Common myeloid progenitor, CD34-positive (primary cell): ENCODE data around the gene INAVA. TPM values are rescaled to one million over a fixed set of nuclear protein-coding genes. Genes with fewer than 3 reads are reported as not detected.
A peak's percentile ranks its signal among the peaks of the same experiment; 100 is the strongest.

Experiments
- CTCF ChIA-PET: fragments of 350-600 bp; sonication (Branson Sonifier 250); formaldehyde crosslinking; loops from one replicate; lab custom pipeline; 2021; ENCODE audit warnings: antibody characterized with exemption; lab: Charles Lee
- POLR2A ChIA-PET: fragments of 350-600 bp; sonication (Branson Sonifier 250); formaldehyde crosslinking; loops from one replicate; lab custom pipeline; 2021; ENCODE audit warnings: antibody characterized with exemption; lab: Charles Lee
- DNase-seq, 3 donors: peaks; one replicate each; pipeline versions ENCODE4 v3.0.0 to v3.0.0-alpha.2; 2013
- H3K27ac ChIP-seq, 2 experiments: 1 replicate in 1 of 2; 2 replicates in 1 of 2; pipeline ENCODE4 v1.7.0; 2013; ENCODE audit warnings: inconsistent platforms in 2 of 2, low read length in 2 of 2, mild to moderate bottlenecking in 2 of 2, low read depth in 1 of 2, moderate library complexity in 1 of 2; ENCODE audit not compliant: severe bottlenecking in 2 of 2, insufficient read depth in 1 of 2, poor library complexity in 1 of 2
- H3K27me3 ChIP-seq, 5 experiments: replicated peaks in 2 of 5; 1 replicate in 3 of 5; 2 replicates in 2 of 5; pipeline versions ENCODE4 v1.6.1 to v1.7.0; 2013; ENCODE audit warnings: low read length in 4 of 5, mild to moderate bottlenecking in 2 of 5, moderate library complexity in 2 of 5, inconsistent platforms in 1 of 5; ENCODE audit not compliant: insufficient read depth in 5 of 5, control insufficient read depth in 4 of 5
- H3K36me3 ChIP-seq, 4 experiments: 1 replicate in 2 of 4; 2 replicates in 2 of 4; pipeline versions ENCODE4 v1.6.1 to v1.7.0; 2013; ENCODE audit warnings: low read length in 3 of 4, control low read depth in 1 of 4, mild to moderate bottlenecking in 1 of 4; ENCODE audit not compliant: control insufficient read depth in 4 of 4, insufficient read depth in 4 of 4
- H3K4me1 ChIP-seq, 4 experiments: 1 replicate in 3 of 4; 2 replicates in 1 of 4; pipeline versions ENCODE4 v1.6.1 to v1.7.1; 2013; ENCODE audit warnings: low read length in 3 of 4, mild to moderate bottlenecking in 3 of 4, control low read depth in 1 of 4, inconsistent platforms in 1 of 4, moderate library complexity in 1 of 4; ENCODE audit not compliant: control insufficient read depth in 4 of 4, insufficient read depth in 4 of 4; ENCODE audit errors: control extremely low read depth in 1 of 4
- H3K4me3 ChIP-seq, 7 experiments: 1 replicate in 4 of 7; 2 replicates in 3 of 7; pipeline versions ENCODE4 v1.5.1 to v1.7.0; 2013; ENCODE audit warnings: mild to moderate bottlenecking in 7 of 7, low read length in 6 of 7, moderate library complexity in 6 of 7, inconsistent platforms in 2 of 7, low read depth in 2 of 7, control low read depth in 1 of 7; ENCODE audit not compliant: insufficient read depth in 4 of 7, control insufficient read depth in 1 of 7; ENCODE audit errors: extremely low read depth in 1 of 7
- H3K9me3 ChIP-seq, 5 experiments: 1 replicate in 4 of 5; 2 replicates in 1 of 5; pipeline versions ENCODE4 v1.6.1 to v1.7.1; 2013; ENCODE audit warnings: low read length in 4 of 5, mild to moderate bottlenecking in 2 of 5, inconsistent platforms in 1 of 5, low read depth in 1 of 5, moderate library complexity in 1 of 5; ENCODE audit not compliant: control insufficient read depth in 4 of 5, insufficient read depth in 2 of 5; ENCODE audit errors: control extremely low read depth in 1 of 5
- WGBS: methylation state at CpG from one replicate; pipeline ENCODE4 v1.1.5; 2013; ENCODE audit not compliant: insufficient coverage; 5-methylcytosine and 5-hydroxymethylcytosine counted together
- polyA plus RNA-seq: library from polyadenylated mRNA; unstranded; fragments of 120-200 nt; gene quantifications from one replicate; pipeline ENCODE4 v1.2.1, GENCODE V29; 2013

INAVA gene
- polyA plus RNA-seq = 0.16 TPM

- POLR2A ChIA-PET = no interaction called here
- no peaks in the 10 kb centered on the region for H3K9me3 ChIP-seq
- H3K36me3 ChIP-seq = no peaks in the 10 kb centered on the region
- H3K4me3 ChIP-seq = no peak within 1 kb of the TSS
- H3K4me1 ChIP-seq = peaks cover 0 to 49% (median 23%) of the 10 kb centered on the region in 4 experiments
- CTCF ChIA-PET = interaction anchor here (1.2 kb wide), 1 partner anchor 11 kb away, joined by 3 read pairs; no protein-coding TSS in a partner anchor
- no peak for DNase-seq
- 100% methylated on average over 10 of the region's 15 CpGs for WGBS
- H3K27me3 ChIP-seq = peaks cover 0 to 50% (median 30%) of the 10 kb centered on the region in 5 experiments
- H3K27ac ChIP-seq = no peak within 1 kb of the TSS
These were observed at the start of gene INAVA for GRCh38 chr1:200894712-200895442. Gene INAVA (plus strand): TSS chr1:200894900. CDS start chr1:200898401, 3,501 bp downstream.

GRCh38 chr1:200845360-200845759 lies 49.3 kb upstream of the INAVA start:
- WGBS = 100% methylated on average over 3 of the region's 4 CpGs
- no peaks in the 10 kb centered on the region for H3K4me1 ChIP-seq
- no peak overlapping the region for H3K27ac ChIP-seq
- ChIA-PET CTCF (interaction anchor here (0.9 kb wide), 1 partner anchor 37 kb away, joined by 3 read pairs; no protein-coding TSS in a partner anchor), POLR2A (interaction anchor here (0.7 kb wide), 1 partner anchor 18 kb away, joined by 3 read pairs; no protein-coding TSS in a partner anchor)
- no peak overlapping the region for H3K4me3 ChIP-seq
- DNase-seq = no peak
- no peaks in the 10 kb centered on the region for H3K36me3 ChIP-seq
- H3K9me3 ChIP-seq = no peaks in the 10 kb centered on the region
- no peaks in the 10 kb centered on the region for H3K27me3 ChIP-seq

GRCh38 chr1:200846398-200846797 lies 48.3 kb upstream of the INAVA start:
- no peak overlapping the region for H3K27ac ChIP-seq
- no CpG with 5 or more reads among the region's 1 CpG for WGBS
- no peaks in the 10 kb centered on the region for H3K4me1 ChIP-seq
- H3K4me3 ChIP-seq = no peak overlapping the region
- ChIA-PET CTCF (interaction anchor here (0.7 to 0.9 kb wide), 2 partner anchors 38 to 290 kb away, joined by 3 read pairs; no protein-coding TSS in a partner anchor), POLR2A (no interaction called here)
- DNase-seq = no peak
- H3K36me3 ChIP-seq = no peaks in the 10 kb centered on the region
- no peaks in the 10 kb centered on the region for H3K9me3 ChIP-seq
- no peaks in the 10 kb centered on the region for H3K27me3 ChIP-seq

GRCh38 chr1:200849430-200849829 lies 45.3 kb upstream of the INAVA start:
- POLR2A ChIA-PET = no interaction called here
- no peak overlapping the region for H3K4me3 ChIP-seq
- peaks cover 0 to 1% (median 0%) of the 10 kb centered on the region in 5 experiments for H3K9me3 ChIP-seq
- CTCF ChIA-PET = no interaction called here
- no peak overlapping the region for H3K27ac ChIP-seq
- no peak for DNase-seq
- 98% methylated on average over 5 of the region's 6 CpGs for WGBS
- no peaks in the 10 kb centered on the region for H3K4me1 ChIP-seq
- no peaks in the 10 kb centered on the region for H3K36me3 ChIP-seq
- no peaks in the 10 kb centered on the region for H3K27me3 ChIP-seq

- H3K4me3 ChIP-seq = no peak overlapping the region
- H3K27ac ChIP-seq = no peak overlapping the region
- no peak for DNase-seq
- H3K27me3 ChIP-seq = no peaks in the 10 kb centered on the region
- H3K36me3 ChIP-seq = no peaks in the 10 kb centered on the region
- H3K9me3 ChIP-seq = peaks cover 0 to 1% (median 0%) of the 10 kb centered on the region in 5 experiments
- CTCF ChIA-PET = interaction anchor here (1.4 kb wide), 1 partner anchor 8 kb away, joined by 3 read pairs; no protein-coding TSS in a partner anchor
- no peaks in the 10 kb centered on the region for H3K4me1 ChIP-seq
- POLR2A ChIA-PET = no interaction called here
These were observed 44.1 kb upstream of the INAVA start for GRCh38 chr1:200850554-200850953.

GRCh38 chr1:200856716-200857357 lies 37.9 kb upstream of the INAVA start:
- 100% methylated on average over 2 of the region's 2 CpGs for WGBS
- Histone ChIP-seq H3K27ac (no peak overlapping the region), H3K27me3 (no peaks in the 10 kb centered on the region), H3K9me3 (peaks cover 0 to 1% (median 0%) of the 10 kb centered on the region in 5 experiments), H3K36me3 (no peaks in the 10 kb centered on the region), H3K4me3 (no peak overlapping the region), H3K4me1 (peaks cover 0 to 4% (median 1%) of the 10 kb centered on the region in 4 experiments)
- DNase-seq = no peak
- POLR2A ChIA-PET = no interaction called here
- CTCF ChIA-PET = no interaction called here

GRCh38 chr1:200857804-200858203 lies 36.9 kb upstream of the INAVA start:
- no peaks in the 10 kb centered on the region for H3K27me3 ChIP-seq
- DNase-seq = peak in 2 of 3 donors; percentile 6 to 8
- peaks cover 0 to 4% (median 1%) of the 10 kb centered on the region in 4 experiments for H3K4me1 ChIP-seq
- POLR2A ChIA-PET = no interaction called here
- no peak overlapping the region for H3K4me3 ChIP-seq
- CTCF ChIA-PET = no interaction called here
- no peaks in the 10 kb centered on the region for H3K9me3 ChIP-seq
- H3K36me3 ChIP-seq = no peaks in the 10 kb centered on the region
- no peak overlapping the region for H3K27ac ChIP-seq
- 67% methylated on average over 1 of the region's 1 CpG for WGBS
